ENCODE measurements around the gene HOXD8.

The HOXD8 gene

DNA sequence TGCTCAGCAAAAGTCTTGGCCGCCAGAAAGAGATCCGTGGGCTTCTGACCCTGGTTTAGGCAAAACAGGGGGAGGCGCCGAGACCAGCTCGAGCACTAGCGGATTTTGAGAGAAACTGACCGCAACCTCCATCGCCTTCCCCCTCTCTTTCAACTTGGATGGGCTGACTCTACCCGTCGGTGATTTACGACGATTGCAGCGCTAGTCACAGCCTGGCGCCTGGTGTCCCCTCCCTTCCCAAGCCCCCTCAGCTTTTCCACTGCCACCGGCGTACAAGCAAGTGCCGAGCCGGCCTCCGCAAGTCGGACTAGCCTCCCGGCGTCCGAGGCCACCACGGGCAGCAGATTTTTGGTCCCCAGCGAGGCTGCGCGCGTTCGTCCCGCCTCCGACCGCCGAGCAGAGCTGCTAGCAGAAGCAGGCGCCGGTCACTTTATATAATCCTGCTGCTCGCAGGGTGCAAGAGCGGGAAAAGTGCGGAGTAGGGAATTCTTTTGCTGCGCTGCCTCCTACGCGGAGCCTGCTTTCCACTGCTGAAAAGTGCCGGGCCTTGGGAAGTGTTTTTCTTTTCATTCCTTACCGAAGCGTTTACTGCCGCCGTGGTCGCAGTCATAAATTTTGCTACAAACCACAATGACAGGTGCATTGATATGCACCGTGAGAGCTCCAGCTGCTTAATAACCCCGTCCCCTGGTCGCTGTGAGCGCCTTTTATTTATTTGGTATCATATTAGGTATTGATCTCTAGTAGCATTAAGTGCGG lies 35.3 kb downstream of the HOXD8 start (continued):
- no peak for TF ChIP-seq ZFP69B (tag by site-specific recombination; IDR thresholded peaks at IDR 0.05)

DNA sequence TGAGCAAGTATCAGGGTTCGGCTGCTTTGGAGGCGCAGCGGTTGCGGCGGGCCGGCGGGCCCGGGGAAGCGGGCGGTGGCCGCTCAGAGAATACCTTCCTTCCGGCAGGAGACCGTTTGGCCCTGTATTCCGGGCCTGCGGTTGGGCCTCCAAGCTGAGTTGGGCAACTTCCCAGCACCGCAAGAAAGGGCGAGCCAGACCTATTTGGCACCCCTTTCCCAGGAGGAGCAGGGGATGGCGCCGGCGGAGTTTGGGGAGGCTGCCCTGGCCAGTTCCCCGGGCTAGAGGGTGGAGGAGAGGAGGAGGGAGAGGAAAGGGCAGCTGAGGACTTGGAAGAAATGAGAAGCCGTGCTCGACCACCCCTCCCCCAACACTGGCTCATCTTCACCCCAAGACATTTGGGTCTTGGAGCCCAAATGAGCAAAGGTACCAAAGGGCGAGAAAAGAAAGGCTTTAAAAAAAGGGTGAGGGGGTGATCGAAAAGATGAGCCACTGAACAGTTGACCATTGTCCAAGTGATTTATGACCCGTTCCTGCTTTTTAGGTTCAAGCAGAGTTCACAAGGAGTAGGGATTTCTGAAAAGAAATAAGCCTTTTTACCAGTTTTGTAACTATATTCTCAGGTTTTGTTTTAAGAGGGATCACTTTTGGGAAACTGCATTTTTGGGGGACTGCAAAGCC lies 36.0 kb downstream of the HOXD8 start:
- TF ChIP-seq EGR2 (tag by site-specific recombination; IDR thresholded peaks at IDR 0.05; ENCODE audit: low read depth) (no peak), ZNF624 (tag by site-specific recombination; IDR thresholded peaks at IDR 0.05) (no peak), ZNF792 (tag by site-specific recombination; IDR thresholded peaks at IDR 0.05) (no peak), ZNF701 (tag by site-specific recombination; IDR thresholded peaks at IDR 0.05) (no peak), ZNF10 (tag by site-specific recombination; IDR thresholded peaks at IDR 0.05) (no peak), OSR2 (tag by site-specific recombination; IDR thresholded peaks at IDR 0.05) (no peak), ZNF843 (tag by site-specific recombination; IDR thresholded peaks at IDR 0.05) (no peak), ZFP69B (tag by site-specific recombination; IDR thresholded peaks at IDR 0.05) (no peak), ZNF202 (tag by site-specific recombination; IDR thresholded peaks at IDR 0.05; ENCODE audit: borderline replicate concordance) (no peak), ZNF112 (tag by site-specific recombination; IDR thresholded peaks at IDR 0.05) (no peak), ZNF2 (tag by site-specific recombination; IDR thresholded peaks at IDR 0.05) (no peak), ZNF560 (tag by site-specific recombination; IDR thresholded peaks at IDR 0.05; ENCODE audit: borderline replicate concordance) (no peak), ZNF155 (tag by site-specific recombination; IDR thresholded peaks at IDR 0.05) (no peak)
- TF ChIP-seq, protein P1, sequence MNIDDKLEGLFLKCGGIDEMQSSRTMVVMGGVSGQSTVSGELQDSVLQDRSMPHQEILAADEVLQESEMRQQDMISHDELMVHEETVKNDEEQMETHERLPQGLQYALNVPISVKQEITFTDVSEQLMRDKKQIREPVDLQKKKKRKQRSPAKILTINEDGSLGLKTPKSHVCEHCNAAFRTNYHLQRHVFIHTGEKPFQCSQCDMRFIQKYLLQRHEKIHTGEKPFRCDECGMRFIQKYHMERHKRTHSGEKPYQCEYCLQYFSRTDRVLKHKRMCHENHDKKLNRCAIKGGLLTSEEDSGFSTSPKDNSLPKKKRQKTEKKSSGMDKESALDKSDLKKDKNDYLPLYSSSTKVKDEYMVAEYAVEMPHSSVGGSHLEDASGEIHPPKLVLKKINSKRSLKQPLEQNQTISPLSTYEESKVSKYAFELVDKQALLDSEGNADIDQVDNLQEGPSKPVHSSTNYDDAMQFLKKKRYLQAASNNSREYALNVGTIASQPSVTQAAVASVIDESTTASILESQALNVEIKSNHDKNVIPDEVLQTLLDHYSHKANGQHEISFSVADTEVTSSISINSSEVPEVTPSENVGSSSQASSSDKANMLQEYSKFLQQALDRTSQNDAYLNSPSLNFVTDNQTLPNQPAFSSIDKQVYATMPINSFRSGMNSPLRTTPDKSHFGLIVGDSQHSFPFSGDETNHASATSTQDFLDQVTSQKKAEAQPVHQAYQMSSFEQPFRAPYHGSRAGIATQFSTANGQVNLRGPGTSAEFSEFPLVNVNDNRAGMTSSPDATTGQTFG (tag by site-specific recombination; IDR thresholded peaks at IDR 0.05; ENCODE audit: borderline replicate concordance), result no peak
- TF ChIP-seq, protein P2, sequence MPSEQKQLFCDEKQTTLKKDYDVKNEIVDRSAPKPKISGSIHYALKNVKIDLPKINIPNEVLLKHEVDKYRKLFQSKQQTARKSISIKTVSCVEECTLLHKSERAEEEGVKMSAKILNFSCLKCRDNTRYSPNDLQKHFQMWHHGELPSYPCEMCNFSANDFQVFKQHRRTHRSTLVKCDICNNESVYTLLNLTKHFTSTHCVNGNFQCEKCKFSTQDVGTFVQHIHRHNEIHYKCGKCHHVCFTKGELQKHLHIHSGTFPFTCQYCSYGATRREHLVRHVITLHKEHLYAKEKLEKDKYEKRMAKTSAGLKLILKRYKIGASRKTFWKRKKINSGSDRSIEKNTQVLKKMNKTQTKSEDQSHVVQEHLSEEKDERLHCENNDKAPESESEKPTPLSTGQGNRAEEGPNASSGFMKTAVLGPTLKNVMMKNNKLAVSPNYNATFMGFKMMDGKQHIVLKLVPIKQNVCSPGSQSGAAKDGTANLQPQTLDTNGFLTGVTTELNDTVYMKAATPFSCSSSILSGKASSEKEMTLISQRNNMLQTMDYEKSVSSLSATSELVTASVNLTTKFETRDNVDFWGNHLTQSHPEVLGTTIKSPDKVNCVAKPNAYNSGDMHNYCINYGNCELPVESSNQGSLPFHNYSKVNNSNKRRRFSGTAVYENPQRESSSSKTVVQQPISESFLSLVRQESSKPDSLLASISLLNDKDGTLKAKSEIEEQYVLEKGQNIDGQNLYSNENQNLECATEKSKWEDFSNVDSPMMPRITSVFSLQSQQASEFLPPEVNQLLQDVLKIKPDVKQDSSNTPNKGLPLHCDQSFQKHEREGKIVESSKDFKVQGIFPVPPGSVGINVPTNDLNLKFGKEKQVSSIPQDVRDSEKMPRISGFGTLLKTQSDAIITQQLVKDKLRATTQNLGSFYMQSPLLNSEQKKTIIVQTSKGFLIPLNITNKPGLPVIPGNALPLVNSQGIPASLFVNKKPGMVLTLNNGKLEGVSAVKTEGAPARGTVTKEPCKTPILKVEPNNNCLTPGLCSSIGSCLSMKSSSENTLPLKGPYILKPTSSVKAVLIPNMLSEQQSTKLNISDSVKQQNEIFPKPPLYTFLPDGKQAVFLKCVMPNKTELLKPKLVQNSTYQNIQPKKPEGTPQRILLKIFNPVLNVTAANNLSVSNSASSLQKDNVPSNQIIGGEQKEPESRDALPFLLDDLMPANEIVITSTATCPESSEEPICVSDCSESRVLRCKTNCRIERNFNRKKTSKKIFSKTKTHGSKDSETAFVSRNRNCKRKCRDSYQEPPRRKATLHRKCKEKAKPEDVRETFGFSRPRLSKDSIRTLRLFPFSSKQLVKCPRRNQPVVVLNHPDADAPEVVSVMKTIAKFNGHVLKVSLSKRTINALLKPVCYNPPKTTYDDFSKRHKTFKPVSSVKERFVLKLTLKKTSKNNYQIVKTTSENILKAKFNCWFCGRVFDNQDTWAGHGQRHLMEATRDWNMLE (tag by site-specific recombination; conservative IDR thresholded peaks at IDR 0.05; ENCODE audit: low read depth), result no peak
- TF ChIP-seq, protein P3, sequence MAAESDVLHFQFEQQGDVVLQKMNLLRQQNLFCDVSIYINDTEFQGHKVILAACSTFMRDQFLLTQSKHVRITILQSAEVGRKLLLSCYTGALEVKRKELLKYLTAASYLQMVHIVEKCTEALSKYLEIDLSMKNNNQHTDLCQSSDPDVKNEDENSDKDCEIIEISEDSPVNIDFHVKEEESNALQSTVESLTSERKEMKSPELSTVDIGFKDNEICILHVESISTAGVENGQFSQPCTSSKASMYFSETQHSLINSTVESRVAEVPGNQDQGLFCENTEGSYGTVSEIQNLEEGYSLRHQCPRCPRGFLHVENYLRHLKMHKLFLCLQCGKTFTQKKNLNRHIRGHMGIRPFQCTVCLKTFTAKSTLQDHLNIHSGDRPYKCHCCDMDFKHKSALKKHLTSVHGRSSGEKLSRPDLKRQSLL (tag by site-specific recombination; IDR thresholded peaks at IDR 0.05), result no peak
- H3K27ac ChIP-seq (ENCODE audit: extremely low read depth, low read depth, low read length), result no peak overlapping the region
- no peaks in the 10 kb centered on the region for H3K4me1 ChIP-seq (ENCODE audit: control insufficient read depth, insufficient read depth, low read length)
- POLR2A ChIA-PET, result no interaction called here
- peaks cover 0 to 13% of the 10 kb centered on the region in 2 experiments for H3K36me3 ChIP-seq (ENCODE audit: control insufficient read depth in 2 of 2, insufficient read depth in 1 of 2, low read length in 2 of 2)
- no peaks in the 10 kb centered on the region for H3K9me3 ChIP-seq (ENCODE audit: control insufficient read depth, insufficient read depth, low read depth, low read length)
- CTCF ChIA-PET, result interaction anchor here (0.8 kb wide), 1 partner anchor 289 kb away, joined by 4 read pairs; no protein-coding TSS in a partner anchor
- no peak overlapping the region for H3K4me3 ChIP-seq (ENCODE audit: low read depth, low read length)
